ENCODE measurements around the gene MICAL3. TPM values are rescaled to one million over a fixed set of nuclear protein-coding genes. Genes with fewer than 3 reads are reported as not detected.
A peak's percentile ranks its signal among the peaks of the same experiment; 100 is the strongest.

Gene MICAL3
- total and polyA plus RNA-seq, 9 of the 15 experiments (the other 6 are each of a cell fraction or from before 2014, with no cell fraction given) = 0.53 to 32.1 (median 12.3) TPM

DNA sequence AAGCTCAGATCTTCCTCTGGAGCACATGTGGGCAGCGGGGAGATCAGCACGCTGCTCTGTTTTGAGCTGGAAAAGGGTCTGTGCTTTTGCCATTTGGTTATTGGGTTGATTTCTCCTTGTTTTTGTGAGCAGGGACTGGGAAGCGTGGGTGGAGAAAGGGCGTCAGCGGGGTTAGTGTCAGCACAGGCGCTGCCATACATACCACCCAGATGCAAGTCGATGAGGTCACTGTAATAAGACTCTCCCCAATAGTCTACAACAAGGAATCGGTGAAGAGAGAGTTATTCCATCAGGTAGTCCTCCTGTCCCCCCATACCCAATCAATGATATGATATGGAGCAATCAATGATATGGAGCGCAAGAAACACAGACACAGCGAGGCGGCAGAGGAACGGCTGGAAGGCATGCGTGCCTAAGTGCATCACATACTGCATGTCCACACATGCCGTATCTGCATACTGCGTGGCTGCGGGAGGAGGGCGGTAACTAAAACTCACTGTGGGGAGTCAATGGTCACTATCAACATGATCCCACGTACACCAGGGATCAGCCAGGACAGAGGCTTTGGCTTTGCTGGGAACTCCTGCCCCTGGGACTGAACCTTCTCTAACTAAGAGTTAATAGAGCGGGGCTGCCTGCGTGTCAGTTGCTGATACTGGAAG is 220.6 kb downstream of the MICAL3 start (continued):
- TF ChIP-seq, protein P1, sequence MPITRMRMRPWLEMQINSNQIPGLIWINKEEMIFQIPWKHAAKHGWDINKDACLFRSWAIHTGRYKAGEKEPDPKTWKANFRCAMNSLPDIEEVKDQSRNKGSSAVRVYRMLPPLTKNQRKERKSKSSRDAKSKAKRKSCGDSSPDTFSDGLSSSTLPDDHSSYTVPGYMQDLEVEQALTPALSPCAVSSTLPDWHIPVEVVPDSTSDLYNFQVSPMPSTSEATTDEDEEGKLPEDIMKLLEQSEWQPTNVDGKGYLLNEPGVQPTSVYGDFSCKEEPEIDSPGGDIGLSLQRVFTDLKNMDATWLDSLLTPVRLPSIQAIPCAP (CRISPR knock-in tag; IDR thresholded peaks at IDR 0.05; ENCODE audit: borderline replicate concordance) = no peak
- TF ChIP-seq MAZ (CRISPR knock-in tag; conservative IDR thresholded peaks at IDR 0.05 in 1 of 2, IDR thresholded peaks at IDR 0.05 in 1 of 2) (no peak), SIN3A (IDR thresholded peaks at IDR 0.05; ENCODE audit: borderline replicate concordance in 2 of 2, control insufficient read depth in 1 of 2, low read depth in 2 of 2, low read length in 2 of 2) (no peak), SNRNP70 (optimal IDR thresholded peaks at IDR 0.05; ENCODE audit: low read depth, low read length) (no peak), NFE2 (IDR thresholded peaks at IDR 0.05; ENCODE audit: low read depth) (no peak)

DNA sequence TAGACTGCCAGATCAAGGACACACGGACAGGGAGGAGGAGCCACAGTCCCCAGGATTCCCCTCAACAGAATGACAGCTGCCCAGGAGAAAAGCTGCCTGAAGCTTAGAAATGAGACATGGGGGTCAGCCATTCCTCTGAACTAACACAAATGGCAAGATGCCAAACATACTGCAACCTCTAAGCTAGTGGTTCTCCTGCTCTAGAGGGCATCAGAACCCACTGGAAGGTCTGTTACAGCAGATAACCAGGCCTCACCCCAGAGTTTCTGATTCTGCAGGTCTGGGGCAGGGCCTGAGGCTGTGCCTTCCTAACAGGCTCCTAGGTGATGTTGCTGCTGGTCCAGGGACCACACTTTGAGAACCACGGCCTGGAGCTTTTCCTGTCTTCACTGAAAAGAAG is 221.5 kb downstream of the MICAL3 start:
- Histone ChIP-seq H3K4me1 (replicated peaks in 1 of 2; ENCODE audit: control insufficient read depth in 2 of 2, insufficient read depth in 2 of 2, low read length in 2 of 2) (peaks cover under 1 to 3% of the 10 kb centered on the region in 2 experiments; a peak in 2 of 5 replicates), H3K27ac (ENCODE audit: extremely low read depth, low read depth, low read length) (no peak overlapping the region), H3K79me2 (ENCODE audit: control insufficient read depth, insufficient read depth, low read length) (no peaks in the 10 kb centered on the region), H3K36me3 (ENCODE audit: control insufficient read depth, insufficient read depth, low read length) (peaks cover 17% of the 10 kb centered on the region; the same call in 2 of the 3 replicates), H2AFZ (ENCODE audit: low read depth, low read length) (no peak overlapping the region), H3K4me2 (ENCODE audit: insufficient read depth, low read length) (no peak overlapping the region), H3K9me1 (ENCODE audit: control insufficient read depth, insufficient read depth, low read length) (no peaks in the 10 kb centered on the region), H3K9ac (ENCODE audit: insufficient read depth in 1 of 2, low read depth in 2 of 2, low read length in 2 of 2) (no peak overlapping the region; a peak in 1 of 4 replicates), H4K20me1 (replicated peaks; ENCODE audit: control insufficient read depth, insufficient read depth, low read length) (no peaks in the 10 kb centered on the region), H3K27me3 (ENCODE audit: control insufficient read depth in 2 of 2, insufficient read depth in 2 of 2, low read length in 2 of 2) (no peaks in the 10 kb centered on the region), H3K9me3 (replicated peaks; ENCODE audit: control insufficient read depth, insufficient read depth, low read depth, low read length) (no peaks in the 10 kb centered on the region), H3K4me3 (no peak overlapping the region)
- peak; percentile 62 for ATAC-seq
- in situ Hi-C loops (cut with MboI) (no loop called here), intact Hi-C loops (cut with micrococcal nuclease) (no loop called here)
- POLR2A ChIA-PET = interaction anchor here (0.7 kb wide), 1 partner anchor 11 kb away, joined by 3 read pairs; no protein-coding TSS in a partner anchor
- CTCF ChIA-PET (ENCODE audit: low intra/inter-chr PET ratio) = no interaction called here
- FAIRE-seq = peak; percentile 32
- DNase-seq (ENCODE audit: extremely low read depth in 1 of 4, low spot score in 3 of 4) = peak in 2 of 4 experiments; percentile 50 to 53
- 24% methylated on average over 2 of the region's 2 CpGs for WGBS (ENCODE audit: insufficient coverage, low coverage, missing lambda C conversion rate)
- BruUV-seq (replicated peaks) = no TSS peak
- TF ChIP-seq, protein P2, sequence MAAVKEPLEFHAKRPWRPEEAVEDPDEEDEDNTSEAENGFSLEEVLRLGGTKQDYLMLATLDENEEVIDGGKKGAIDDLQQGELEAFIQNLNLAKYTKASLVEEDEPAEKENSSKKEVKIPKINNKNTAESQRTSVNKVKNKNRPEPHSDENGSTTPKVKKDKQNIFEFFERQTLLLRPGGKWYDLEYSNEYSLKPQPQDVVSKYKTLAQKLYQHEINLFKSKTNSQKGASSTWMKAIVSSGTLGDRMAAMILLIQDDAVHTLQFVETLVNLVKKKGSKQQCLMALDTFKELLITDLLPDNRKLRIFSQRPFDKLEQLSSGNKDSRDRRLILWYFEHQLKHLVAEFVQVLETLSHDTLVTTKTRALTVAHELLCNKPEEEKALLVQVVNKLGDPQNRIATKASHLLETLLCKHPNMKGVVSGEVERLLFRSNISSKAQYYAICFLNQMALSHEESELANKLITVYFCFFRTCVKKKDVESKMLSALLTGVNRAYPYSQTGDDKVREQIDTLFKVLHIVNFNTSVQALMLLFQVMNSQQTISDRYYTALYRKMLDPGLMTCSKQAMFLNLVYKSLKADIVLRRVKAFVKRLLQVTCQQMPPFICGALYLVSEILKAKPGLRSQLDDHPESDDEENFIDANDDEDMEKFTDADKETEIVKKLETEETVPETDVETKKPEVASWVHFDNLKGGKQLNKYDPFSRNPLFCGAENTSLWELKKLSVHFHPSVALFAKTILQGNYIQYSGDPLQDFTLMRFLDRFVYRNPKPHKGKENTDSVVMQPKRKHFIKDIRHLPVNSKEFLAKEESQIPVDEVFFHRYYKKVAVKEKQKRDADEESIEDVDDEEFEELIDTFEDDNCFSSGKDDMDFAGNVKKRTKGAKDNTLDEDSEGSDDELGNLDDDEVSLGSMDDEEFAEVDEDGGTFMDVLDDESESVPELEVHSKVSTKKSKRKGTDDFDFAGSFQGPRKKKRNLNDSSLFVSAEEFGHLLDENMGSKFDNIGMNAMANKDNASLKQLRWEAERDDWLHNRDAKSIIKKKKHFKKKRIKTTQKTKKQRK (IDR thresholded peaks at IDR 0.05; ENCODE audit: borderline replicate concordance, low read depth, low read length) = no peak
- TF ChIP-seq ZNF253 (CRISPR knock-in tag; conservative IDR thresholded peaks at IDR 0.05) = no peak
- peak; percentile 52 for TF ChIP-seq CBFA2T3 (IDR thresholded peaks at IDR 0.05)
- no peak for TF ChIP-seq MAFF (IDR thresholded peaks at IDR 0.05; ENCODE audit: low read length)
- TF ChIP-seq NFIC (IDR thresholded peaks at IDR 0.05) = peak; percentile 92
- TF ChIP-seq, protein P1 (CRISPR knock-in tag; IDR thresholded peaks at IDR 0.05; ENCODE audit: borderline replicate concordance) = no peak
- TF ChIP-seq, protein P3, sequence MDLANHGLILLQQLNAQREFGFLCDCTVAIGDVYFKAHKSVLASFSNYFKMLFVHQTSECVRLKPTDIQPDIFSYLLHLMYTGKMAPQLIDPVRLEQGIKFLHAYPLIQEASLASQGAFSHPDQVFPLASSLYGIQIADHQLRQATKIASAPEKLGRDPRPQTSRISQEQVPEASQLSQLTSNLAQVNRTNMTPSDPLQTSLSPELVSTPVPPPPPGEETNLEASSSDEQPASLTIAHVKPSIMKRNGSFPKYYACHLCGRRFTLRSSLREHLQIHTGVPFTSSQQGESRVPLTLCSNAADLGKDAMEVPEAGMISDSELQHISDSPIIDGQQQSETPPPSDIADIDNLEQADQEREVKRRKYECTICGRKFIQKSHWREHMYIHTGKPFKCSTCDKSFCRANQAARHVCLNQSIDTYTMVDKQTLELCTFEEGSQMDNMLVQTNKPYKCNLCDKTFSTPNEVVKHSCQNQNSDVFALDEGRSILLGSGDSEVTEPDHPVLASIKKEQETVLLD (IDR thresholded peaks at IDR 0.05) = 0 out of 2 replicates have a peak, but pooled peaks have one; percentile 24
- TF ChIP-seq TCF7 (IDR thresholded peaks at IDR 0.05; ENCODE audit: borderline replicate concordance) = no peak
- TF ChIP-seq SRSF7 (optimal IDR thresholded peaks at IDR 0.05; ENCODE audit: low read depth, low read length) = no peak
- no peak for TF ChIP-seq ADNP (tag; IDR thresholded peaks at IDR 0.05)

Data from K562 (cell line).